ENCODE results near the gene RPL12.

The RPL12 gene

GRCh38 chr9:127438394-127438793 lies 12.8 kb downstream of the RPL12 start:
- no peak for DNase-seq (ENCODE audit: low spot score)

GRCh38 chr9:127437497-127438264 lies 13.5 kb downstream of the RPL12 start:
- no peak for DNase-seq (ENCODE audit: low spot score)

- DNase-seq (ENCODE audit: low spot score), result no peak
These were observed 20.8 kb downstream of the RPL12 start for GRCh38 chr9:127430415-127430814.

GRCh38 chr9:127428348-127428747 lies 22.9 kb downstream of the RPL12 start:
- no peak for DNase-seq (ENCODE audit: low spot score)

- no peak for DNase-seq (ENCODE audit: low spot score)
These were observed 24.4 kb downstream of the RPL12 start for GRCh38 chr9:127426756-127427155.

GRCh38 chr9:127424676-127424999 lies 26.6 kb downstream of the RPL12 start:
- DNase-seq (ENCODE audit: low spot score), result no peak

- DNase-seq (ENCODE audit: low spot score), result peak; percentile 89
These were observed 27.1 kb downstream of the RPL12 start, which contains the start of gene ZNF79 for GRCh38 chr9:127423934-127424675. TSS of gene ZNF79 (plus strand) at chr9:127424382. CDS start at chr9:127424788, 406 bp downstream.

- DNase-seq (ENCODE audit: low spot score), result no peak
These were observed 27.7 kb downstream of the RPL12 start for GRCh38 chr9:127423476-127423933.

- DNase-seq (ENCODE audit: low spot score), result no peak
These were observed 28.4 kb downstream of the RPL12 start for GRCh38 chr9:127422787-127423186.

GRCh38 chr9:127422133-127422782 lies 28.9 kb downstream of the RPL12 start:
- DNase-seq (ENCODE audit: low spot score), result no peak

GRCh38 chr9:127421057-127421456 lies 30.1 kb downstream of the RPL12 start:
- no peak for DNase-seq (ENCODE audit: low spot score)

- no peak for DNase-seq (ENCODE audit: low spot score)
These were observed 31.9 kb downstream of the RPL12 start for GRCh38 chr9:127419348-127419747.

- DNase-seq (ENCODE audit: low spot score), result peak; percentile 84
These were observed 33.2 kb downstream of the RPL12 start for GRCh38 chr9:127418037-127418471.

GRCh38 chr9:127417131-127418036 lies 33.8 kb downstream of the RPL12 start:
- no peak for DNase-seq (ENCODE audit: low spot score)

GRCh38 chr9:127415657-127416056 lies 35.5 kb downstream of the RPL12 start:
- no peak for DNase-seq (ENCODE audit: low spot score)

- DNase-seq (ENCODE audit: low spot score), result no peak
These were observed 36.1 kb downstream of the RPL12 start for GRCh38 chr9:127415141-127415540.

- no peak for DNase-seq (ENCODE audit: low spot score)
These were observed 40.1 kb downstream of the RPL12 start for GRCh38 chr9:127411122-127411521.

- no peak for DNase-seq (ENCODE audit: low spot score)
These were observed 43.7 kb downstream of the RPL12 start for GRCh38 chr9:127407492-127407843.

- no peak for DNase-seq (ENCODE audit: low spot score)
These were observed 44.3 kb downstream of the RPL12 start for GRCh38 chr9:127406799-127407491.

- DNase-seq (ENCODE audit: low spot score), result no peak
These were observed 45.7 kb downstream of the RPL12 start for GRCh38 chr9:127405344-127406125.
